Mesenchymal stem cell (in vitro differentiated cells and primary cell): ENCODE data around the gene SPRN.

Experiments used
- DNase-seq: peaks from one replicate; pipeline ENCODE4 v3.0.0-alpha.2; 2013
- H2AFZ ChIP-seq: one replicate; pipeline ENCODE4 v1.6.1; 2013; ENCODE audit warnings: low read depth, mild to moderate bottlenecking, control low read depth, inconsistent platforms, low read length, moderate library complexity
- H2AK5ac ChIP-seq: 2 replicates; pipeline ENCODE4 v1.6.1; 2013; ENCODE audit warnings: low read length, moderate library complexity, mild to moderate bottlenecking, inconsistent platforms; ENCODE audit not compliant: severe bottlenecking
- H2BK120ac ChIP-seq: one replicate; pipeline ENCODE4 v1.6.1; 2013; ENCODE audit warnings: low read depth, mild to moderate bottlenecking, inconsistent platforms, low read length, moderate library complexity
- H2BK12ac ChIP-seq, 2 experiments: one replicate each; pipeline ENCODE4 v1.6.1; 2013; ENCODE audit warnings: inconsistent platforms in 2 of 2, low read length in 2 of 2, mild to moderate bottlenecking in 2 of 2, moderate library complexity in 2 of 2, control low read depth in 1 of 2
- H2BK15ac ChIP-seq: one replicate; pipeline ENCODE4 v1.6.1; 2013; ENCODE audit warnings: mild to moderate bottlenecking, low read depth, inconsistent platforms; ENCODE audit not compliant: poor library complexity, severe bottlenecking
- H2BK5ac ChIP-seq: 2 replicates; pipeline ENCODE4 v1.6.1; 2013; ENCODE audit warnings: low read depth, mild to moderate bottlenecking, low read length, control low read depth, inconsistent platforms; ENCODE audit not compliant: poor library complexity, severe bottlenecking
- H3K14ac ChIP-seq, 2 experiments: one replicate each; pipeline ENCODE4 v1.6.1; 2013; ENCODE audit warnings: inconsistent platforms in 2 of 2, low read length in 2 of 2, control low read depth in 1 of 2, mild to moderate bottlenecking in 1 of 2, moderate library complexity in 1 of 2
- H3K18ac ChIP-seq, 2 experiments: one replicate each; pipeline ENCODE4 v1.6.1; 2013; ENCODE audit warnings: inconsistent platforms in 2 of 2, low read length in 2 of 2, control low read depth in 1 of 2, low read depth in 1 of 2, mild to moderate bottlenecking in 1 of 2
- H3K23ac ChIP-seq, 2 experiments: one replicate each; pipeline ENCODE4 v1.6.1; 2013; ENCODE audit warnings: inconsistent platforms in 2 of 2, low read length in 2 of 2, mild to moderate bottlenecking in 2 of 2, moderate library complexity in 2 of 2, control low read depth in 1 of 2
- H3K27ac ChIP-seq: 2 replicates; pipeline ENCODE4 v1.5.1; 2013; ENCODE audit warnings: mild to moderate bottlenecking, moderate library complexity, low read length, control low read depth, inconsistent platforms; ENCODE audit not compliant: poor library complexity, severe bottlenecking
- H3K27me3 ChIP-seq, 2 experiments: 2 replicates each; pipeline versions ENCODE4 v1.6.1 to v1.7.0; 2013; ENCODE audit warnings: low read length in 2 of 2, mild to moderate bottlenecking in 2 of 2, moderate library complexity in 2 of 2, control low read depth in 1 of 2, inconsistent platforms in 1 of 2; ENCODE audit not compliant: control insufficient read depth in 1 of 2, insufficient read depth in 1 of 2
- H3K36me3 ChIP-seq, 2 experiments: 2 replicates each; pipeline versions ENCODE4 v1.6.1 to v1.7.0; 2013; ENCODE audit warnings: low read length in 2 of 2, control low read depth in 1 of 2, inconsistent platforms in 1 of 2, low read depth in 1 of 2, mild to moderate bottlenecking in 1 of 2; ENCODE audit not compliant: insufficient read depth in 2 of 2, control insufficient read depth in 1 of 2
- H3K4ac ChIP-seq, 2 experiments: one replicate each; pipeline ENCODE4 v1.6.1; 2013; ENCODE audit warnings: inconsistent platforms in 2 of 2, low read length in 2 of 2, mild to moderate bottlenecking in 2 of 2, moderate library complexity in 2 of 2, control low read depth in 1 of 2, low read depth in 1 of 2
- H3K4me1 ChIP-seq: 2 replicates; pipeline ENCODE4 v1.6.1; 2013; ENCODE audit warnings: low read depth, low read length, control low read depth; ENCODE audit not compliant: control insufficient read depth, insufficient read depth
- H3K4me2 ChIP-seq: 2 replicates; pipeline ENCODE4 v1.6.1; 2013; ENCODE audit warnings: low read length, mild to moderate bottlenecking, inconsistent platforms; ENCODE audit not compliant: poor library complexity, severe bottlenecking
- H3K4me3 ChIP-seq, 2 experiments: 2 replicates each; pipeline versions ENCODE4 v1.5.1 to v1.7.0; 2013; ENCODE audit warnings: low read length in 2 of 2, mild to moderate bottlenecking in 2 of 2, control low read depth in 1 of 2, low read depth in 1 of 2; ENCODE audit not compliant: insufficient read depth in 1 of 2
- H3K79me1 ChIP-seq: replicated peaks from 2 replicates; pipeline ENCODE4 v1.6.1; 2013; ENCODE audit warnings: mild to moderate bottlenecking, control low read depth, low read length, inconsistent platforms; ENCODE audit not compliant: poor library complexity, severe bottlenecking
- H3K9ac ChIP-seq: 2 replicates; pipeline ENCODE4 v1.7.0; 2013; ENCODE audit warnings: mild to moderate bottlenecking, low read length, moderate library complexity
- H3K9me3 ChIP-seq: 2 replicates; pipeline ENCODE4 v1.7.0; 2013; ENCODE audit warnings: mild to moderate bottlenecking, low read length; ENCODE audit not compliant: control insufficient read depth
- H4K8ac ChIP-seq: one replicate; pipeline ENCODE4 v1.6.1; 2013; ENCODE audit warnings: inconsistent platforms, mild to moderate bottlenecking, low read length, moderate library complexity
- H4K91ac ChIP-seq: one replicate; pipeline ENCODE4 v1.6.1; 2013; ENCODE audit warnings: mild to moderate bottlenecking, low read length, inconsistent platforms
- WGBS: methylation state at CpG from one replicate; pipeline ENCODE4 v1.1.7; 2013; ENCODE audit warnings: mixed read lengths; 5-methylcytosine and 5-hydroxymethylcytosine counted together

Gene SPRN

DNA sequence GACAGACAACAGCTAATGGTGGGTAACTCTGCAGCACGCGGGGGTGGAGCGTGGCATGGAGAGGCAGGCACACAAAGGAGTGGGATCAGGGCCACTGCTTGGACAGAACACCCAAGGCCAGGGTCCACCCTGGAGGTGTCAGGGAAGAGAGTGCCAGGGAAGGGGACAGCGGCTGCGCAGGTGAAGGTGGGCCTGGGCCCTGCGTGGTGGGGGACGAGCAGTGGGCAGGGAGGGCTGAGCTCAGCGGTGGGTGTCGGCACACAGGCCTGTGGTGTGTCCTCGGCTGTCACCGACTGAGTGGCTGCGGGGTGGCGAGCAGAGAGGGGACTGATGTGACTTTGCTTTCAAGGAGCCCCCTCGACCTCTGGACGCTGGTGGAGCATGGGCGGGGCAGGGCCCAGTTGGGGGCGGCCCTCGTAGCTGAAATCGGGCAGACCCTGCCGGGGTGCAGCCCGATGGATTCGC, 20.9 kb upstream of the SPRN start:
- Histone ChIP-seq H4K91ac (no peak overlapping the region), H3K14ac (no peak overlapping the region), H3K4me3 (no peak overlapping the region), H3K36me3 (peaks cover 5 to 32% of the 10 kb centered on the region in 2 experiments), H3K27ac (no peak overlapping the region), H3K4me1 (peaks cover 12% of the 10 kb centered on the region), H2BK12ac (no peak overlapping the region), H3K4ac (no peak overlapping the region), H3K9ac (no peak overlapping the region), H2AFZ (no peak overlapping the region), H2BK5ac (no peak overlapping the region), H3K4me2 (no peak overlapping the region), H2BK120ac (no peak overlapping the region), H3K27me3 (no peaks in the 10 kb centered on the region), H3K18ac (no peak overlapping the region), H2AK5ac (no peak overlapping the region), H3K9me3 (peaks cover 32% of the 10 kb centered on the region), H3K79me1 (no peaks in the 10 kb centered on the region), H2BK15ac (no peak overlapping the region), H3K23ac (no peak overlapping the region), H4K8ac (no peak overlapping the region)
- DNase-seq, result no peak
- 92% methylated on average over 22 of the region's 22 CpGs for WGBS

DNA sequence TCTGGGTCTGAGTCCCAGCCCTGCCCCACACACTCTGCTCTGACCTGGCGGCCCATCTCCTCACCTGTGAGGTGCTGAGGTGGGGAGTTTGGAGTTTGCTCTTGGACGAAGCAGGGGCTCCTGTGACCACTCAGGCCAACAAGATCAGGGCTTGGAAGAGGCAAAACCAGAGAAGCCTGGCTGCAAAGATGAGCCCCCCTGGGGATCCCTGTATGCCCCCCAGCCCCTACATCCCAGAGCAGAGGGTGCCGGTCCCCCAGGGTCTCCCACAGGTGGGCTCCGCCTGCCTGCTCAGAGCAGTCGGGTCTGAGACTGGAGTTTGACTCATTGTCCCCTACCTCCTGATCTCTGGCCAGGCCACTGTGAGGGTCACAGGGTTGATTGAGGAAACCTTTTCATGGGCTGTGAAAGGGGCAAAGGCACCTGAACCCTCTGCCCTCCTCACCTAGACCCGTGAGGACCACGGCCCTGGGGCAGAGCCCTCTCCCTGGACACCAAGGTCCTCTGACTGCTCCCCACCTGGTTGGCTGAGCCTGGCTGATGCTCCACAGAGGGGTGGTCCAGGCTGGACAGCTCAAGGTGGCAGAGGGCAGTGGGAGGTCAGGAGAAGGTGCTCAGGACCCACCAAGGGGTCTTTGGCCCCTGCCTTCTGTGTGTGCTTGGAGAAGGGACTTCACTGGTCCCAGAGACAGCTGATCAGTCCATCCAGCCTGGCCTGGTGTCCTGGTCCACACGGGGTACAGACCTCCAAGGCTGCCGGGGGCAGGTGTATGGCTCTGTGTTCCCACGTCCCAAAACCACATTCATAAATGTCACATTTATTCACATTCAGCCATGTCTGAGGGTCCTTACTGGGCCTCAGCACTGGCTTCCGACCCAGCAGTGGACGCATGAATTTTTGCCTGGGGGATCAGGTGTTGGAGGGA, 20.2 kb upstream of the SPRN start:
- Histone ChIP-seq H4K91ac (no peak overlapping the region), H3K27ac (no peak overlapping the region), H3K9me3 (peaks cover 31% of the 10 kb centered on the region), H4K8ac (no peak overlapping the region), H3K27me3 (no peaks in the 10 kb centered on the region), H3K4me1 (peaks cover 12% of the 10 kb centered on the region), H3K36me3 (peaks cover 5 to 36% of the 10 kb centered on the region in 2 experiments), H3K4me3 (no peak overlapping the region), H3K79me1 (no peaks in the 10 kb centered on the region), H3K4ac (no peak overlapping the region), H3K4me2 (no peak overlapping the region), H2AFZ (no peak overlapping the region), H2BK15ac (no peak overlapping the region), H2BK120ac (no peak overlapping the region), H2BK12ac (no peak overlapping the region), H3K14ac (no peak overlapping the region), H3K18ac (no peak overlapping the region), H2BK5ac (no peak overlapping the region), H3K23ac (no peak overlapping the region), H2AK5ac (no peak overlapping the region), H3K9ac (no peak overlapping the region)
- WGBS, result 88% methylated on average over 12 of the region's 12 CpGs
- no peak for DNase-seq

DNA sequence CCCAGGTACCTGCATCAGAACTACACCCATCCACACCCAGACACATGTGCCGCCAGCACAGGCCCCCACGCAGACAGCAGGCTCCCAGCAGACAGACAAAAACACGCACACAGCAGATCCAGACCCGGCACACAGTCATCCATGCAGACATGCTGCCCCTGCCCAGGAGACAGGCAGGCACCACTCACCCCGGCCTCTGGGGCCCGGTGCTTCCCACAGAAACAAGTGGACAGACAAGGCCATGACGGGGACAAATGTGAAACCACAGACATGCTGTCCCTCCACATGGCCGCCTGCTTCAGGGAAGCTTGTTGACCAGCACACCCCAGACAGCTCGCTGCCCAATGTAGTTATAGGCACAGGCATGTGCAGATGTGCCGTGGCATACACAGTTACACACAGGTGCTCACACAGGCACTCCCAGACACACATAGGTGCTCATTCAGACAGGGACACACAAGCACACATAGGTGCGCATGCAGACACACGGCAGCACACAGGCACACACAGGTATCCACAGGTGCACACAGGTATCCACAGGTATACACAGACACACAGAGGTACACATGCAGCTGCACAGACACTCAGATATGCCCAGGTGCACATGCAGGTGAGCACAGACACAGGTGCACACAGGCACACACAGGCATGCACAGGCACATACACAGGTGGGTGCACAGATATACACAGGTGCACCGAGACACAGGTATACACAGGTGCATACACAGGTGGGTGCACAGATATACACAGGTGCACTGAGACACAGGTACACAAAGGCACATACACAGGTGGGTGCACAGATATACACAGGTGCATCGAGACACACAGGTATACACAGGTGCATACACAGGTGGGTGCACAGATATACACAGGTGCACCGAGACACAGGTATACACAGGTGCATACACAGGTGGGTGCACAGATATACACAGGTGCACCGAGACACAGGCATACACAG, 18.8 kb upstream of the SPRN start:
- H3K27ac ChIP-seq, result no peak overlapping the region
- H4K91ac ChIP-seq, result no peak overlapping the region
- no peak overlapping the region for H2AK5ac ChIP-seq
- no peak overlapping the region for H3K14ac ChIP-seq
- H3K4me1 ChIP-seq, result peaks cover 12% of the 10 kb centered on the region
- H3K18ac ChIP-seq, result no peak overlapping the region
- H3K4me2 ChIP-seq, result no peak overlapping the region
- no peak overlapping the region for H2AFZ ChIP-seq
- H2BK15ac ChIP-seq, result no peak overlapping the region
- H3K4ac ChIP-seq, result no peak overlapping the region
- no peak overlapping the region for H4K8ac ChIP-seq
- no peak overlapping the region for H3K4me3 ChIP-seq
- H3K23ac ChIP-seq, result no peak overlapping the region
- peaks cover 17% of the 10 kb centered on the region for H3K9me3 ChIP-seq
- H2BK12ac ChIP-seq, result no peak overlapping the region
- no peaks in the 10 kb centered on the region for H3K27me3 ChIP-seq
- no peak overlapping the region for H2BK5ac ChIP-seq
- H2BK120ac ChIP-seq, result no peak overlapping the region
- no peak overlapping the region for H3K9ac ChIP-seq
- DNase-seq, result no peak
- H3K79me1 ChIP-seq, result no peaks in the 10 kb centered on the region
- 84% methylated on average over 16 of the region's 16 CpGs for WGBS
- H3K36me3 ChIP-seq, result peaks cover 5 to 36% of the 10 kb centered on the region in 2 experiments
